Smooth muscle cell of the brain vasculature (primary cell): Measurements from ENCODE around the gene HDAC7.

Source experiments
- DNase-seq: peaks from one replicate; pipeline ENCODE4 v3.0.0-alpha.2; 2012; ENCODE audit warnings: low read depth, low spot score

Gene HDAC7

DNA sequence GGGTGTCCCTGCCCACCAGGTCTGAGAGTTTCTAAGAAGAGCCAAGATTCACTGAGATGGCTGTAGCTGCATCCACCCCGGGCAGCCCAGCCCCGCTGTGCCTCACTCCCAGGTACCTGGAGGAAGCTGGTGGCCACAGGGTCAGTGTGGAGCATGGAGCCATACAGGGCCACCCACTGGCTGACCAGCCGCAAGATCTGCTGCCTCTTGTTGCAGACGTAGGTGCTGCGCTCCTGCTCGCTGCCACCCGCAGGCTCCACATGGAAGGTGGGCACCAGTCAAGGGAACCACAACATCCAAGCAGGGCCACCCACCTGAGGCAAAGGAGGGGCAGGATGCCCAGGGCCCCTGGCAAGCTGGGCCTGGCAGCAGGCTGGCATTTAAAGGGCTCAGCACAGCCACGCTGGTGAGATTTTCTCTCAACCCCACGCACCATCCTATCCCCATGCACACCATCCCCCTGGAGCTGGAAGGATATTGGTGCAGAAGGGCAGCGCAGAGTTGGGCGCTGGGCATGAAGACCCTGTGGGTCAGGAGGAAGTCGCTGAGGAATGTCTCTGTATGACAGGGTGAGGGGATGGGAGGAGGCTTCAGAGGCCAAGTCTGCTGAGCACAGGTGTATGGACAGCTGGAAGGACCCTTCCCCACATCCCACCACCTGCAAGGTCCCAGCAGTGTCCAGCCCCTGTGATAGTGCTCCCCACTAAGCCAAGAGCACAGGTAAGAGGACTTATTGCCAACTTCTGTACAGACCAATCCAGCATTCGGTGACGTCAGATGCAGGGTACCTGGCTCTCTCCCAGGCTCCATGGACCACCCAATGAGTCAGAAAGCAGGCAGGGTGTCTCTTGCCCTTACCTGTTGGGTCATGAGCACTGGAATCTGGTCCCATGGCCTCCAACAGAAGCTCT lies 71.9 kb downstream of the HDAC7 start:
- DNase-seq: no peak

DNA sequence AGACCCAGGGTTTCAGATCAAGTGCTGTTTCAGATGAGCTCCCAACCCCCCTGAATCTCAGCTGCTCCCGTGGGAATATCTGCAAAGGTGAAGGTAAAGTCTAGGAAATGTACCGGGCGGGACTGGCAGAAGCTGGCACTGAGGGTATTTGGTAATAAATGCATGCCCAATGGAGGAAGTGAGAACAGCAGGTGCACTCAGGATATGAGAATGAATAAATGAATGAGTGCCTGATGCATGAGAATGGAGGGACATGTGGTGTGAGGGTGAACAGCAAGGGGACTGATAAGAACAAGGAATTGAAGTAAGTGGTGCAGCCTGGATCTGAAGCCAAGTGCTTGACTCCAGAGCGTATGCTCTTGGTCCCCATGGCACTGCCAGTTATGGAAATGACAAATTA lies 72.6 kb downstream of the HDAC7 start:
- DNase-seq: no peak

- no peak for DNase-seq
Measured at GRCh38 chr12:47746523-47746922, 73.2 kb downstream of the HDAC7 start.

- no peak for DNase-seq
Measured at GRCh38 chr12:47746073-47746472, 73.6 kb downstream of the HDAC7 start.

DNA sequence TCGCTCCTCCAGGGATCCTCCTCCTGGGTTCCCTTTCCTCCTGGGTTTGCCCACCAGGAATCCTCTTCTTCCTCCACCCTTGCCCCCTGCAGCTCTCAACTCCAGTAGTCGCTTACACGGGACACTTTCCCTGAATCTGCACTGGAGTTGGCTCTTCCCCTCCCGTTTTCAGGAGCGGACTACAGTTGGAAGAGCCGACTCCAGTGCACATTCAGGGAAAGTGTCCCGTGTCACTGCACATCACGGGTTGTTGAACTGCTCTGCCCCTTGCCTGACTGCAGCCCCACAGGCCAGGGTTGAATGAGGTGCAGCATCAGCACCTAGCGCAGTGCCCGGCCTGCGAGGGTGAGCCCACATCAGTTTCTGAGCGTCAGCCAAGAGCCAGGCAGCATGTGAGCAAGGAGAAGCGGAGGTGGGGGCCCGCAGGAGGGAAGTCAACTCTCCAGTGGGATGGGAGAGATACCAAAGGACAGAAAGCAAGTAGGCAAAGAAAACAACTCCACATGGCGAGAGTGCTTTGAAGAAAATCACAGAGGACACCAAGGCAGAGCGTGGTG lies 74.1 kb downstream of the HDAC7 start:
- no peak for DNase-seq

DNA sequence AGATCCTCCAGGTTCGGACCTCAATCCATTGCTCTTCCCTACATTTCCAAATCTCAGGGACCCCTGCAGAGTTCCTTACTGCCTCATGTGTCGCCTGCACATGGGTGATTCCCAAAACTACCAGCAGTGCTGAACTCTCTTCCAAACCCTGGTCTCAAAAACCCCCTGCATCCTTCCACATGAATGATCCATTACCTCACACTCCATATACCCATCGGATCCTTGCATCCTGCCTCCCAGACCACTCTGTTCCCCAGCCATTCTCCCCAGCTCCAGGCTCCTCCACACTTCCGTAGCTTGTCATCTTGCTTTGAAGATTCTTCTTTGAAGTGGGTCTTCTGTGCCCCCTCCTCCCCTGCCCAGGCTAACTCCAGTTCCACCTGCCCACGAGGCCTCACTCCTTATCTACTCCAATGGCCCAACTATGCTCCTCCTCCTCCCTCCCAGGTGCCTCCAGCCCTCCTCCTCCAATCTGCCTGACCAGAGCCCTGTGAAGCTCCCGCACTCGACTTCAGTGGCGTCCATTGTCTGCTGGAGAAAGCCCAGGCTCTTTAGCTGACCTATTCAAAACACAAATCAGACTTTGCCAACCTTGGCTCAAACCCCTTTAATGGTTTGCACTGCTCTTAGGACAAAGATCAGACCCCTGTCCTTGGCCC lies 74.8 kb downstream of the HDAC7 start:
- no peak for DNase-seq

DNA sequence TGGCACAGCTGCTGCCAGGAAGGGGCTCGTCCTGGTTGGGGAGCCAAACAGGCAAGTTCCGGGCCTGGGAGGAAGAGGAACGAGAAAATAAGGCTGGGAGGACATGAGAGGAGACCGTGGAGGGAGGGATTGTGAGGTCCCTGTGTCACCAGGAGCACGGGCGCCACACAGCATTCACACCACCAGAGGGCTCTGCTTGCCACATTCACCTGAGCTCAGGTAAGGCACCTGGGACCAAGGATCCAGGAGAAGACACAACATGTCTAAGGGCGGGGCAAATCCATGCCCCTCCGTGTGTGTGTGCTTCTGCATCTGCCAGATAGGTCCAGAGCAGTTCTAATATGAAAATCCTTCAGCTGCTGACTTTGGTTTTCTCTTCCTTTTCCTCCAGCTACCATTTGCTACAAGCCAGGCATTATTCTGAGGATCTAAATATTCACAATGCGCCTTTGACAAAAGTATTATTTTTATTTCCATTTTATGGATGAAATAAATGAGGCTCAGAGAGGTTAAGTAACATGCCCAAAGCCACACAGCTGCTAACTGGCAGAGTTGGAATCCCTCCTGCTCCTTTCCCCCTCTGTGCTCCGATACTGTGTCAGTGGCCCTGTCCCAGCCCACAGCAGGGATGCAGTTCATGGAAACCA lies 75.6 kb downstream of the HDAC7 start:
- DNase-seq: no peak

GRCh38 chr12:47743311-47743860 lies 76.3 kb downstream of the HDAC7 start:
- DNase-seq: no peak

GRCh38 chr12:47742253-47742825 lies 77.4 kb downstream of the HDAC7 start:
- DNase-seq: no peak

DNA sequence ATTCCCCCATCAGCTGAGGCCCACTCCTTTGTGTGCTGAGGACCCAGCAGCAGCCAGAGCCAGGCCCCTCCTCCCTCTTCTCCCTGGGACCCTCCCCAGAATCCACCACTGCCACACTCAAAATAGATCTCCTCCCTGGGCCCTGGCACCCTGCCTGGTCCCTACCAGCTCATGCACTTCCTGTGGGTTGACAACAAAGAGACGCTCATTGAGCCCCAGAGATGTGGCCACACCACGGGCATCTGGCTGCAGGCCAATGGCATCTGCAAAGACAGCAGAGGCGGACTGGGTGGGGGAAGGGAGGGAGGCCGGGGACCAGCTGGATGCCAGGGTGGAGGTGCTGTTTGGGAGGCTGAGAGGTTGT lies 78.4 kb downstream of the HDAC7 start:
- DNase-seq: no peak

DNA sequence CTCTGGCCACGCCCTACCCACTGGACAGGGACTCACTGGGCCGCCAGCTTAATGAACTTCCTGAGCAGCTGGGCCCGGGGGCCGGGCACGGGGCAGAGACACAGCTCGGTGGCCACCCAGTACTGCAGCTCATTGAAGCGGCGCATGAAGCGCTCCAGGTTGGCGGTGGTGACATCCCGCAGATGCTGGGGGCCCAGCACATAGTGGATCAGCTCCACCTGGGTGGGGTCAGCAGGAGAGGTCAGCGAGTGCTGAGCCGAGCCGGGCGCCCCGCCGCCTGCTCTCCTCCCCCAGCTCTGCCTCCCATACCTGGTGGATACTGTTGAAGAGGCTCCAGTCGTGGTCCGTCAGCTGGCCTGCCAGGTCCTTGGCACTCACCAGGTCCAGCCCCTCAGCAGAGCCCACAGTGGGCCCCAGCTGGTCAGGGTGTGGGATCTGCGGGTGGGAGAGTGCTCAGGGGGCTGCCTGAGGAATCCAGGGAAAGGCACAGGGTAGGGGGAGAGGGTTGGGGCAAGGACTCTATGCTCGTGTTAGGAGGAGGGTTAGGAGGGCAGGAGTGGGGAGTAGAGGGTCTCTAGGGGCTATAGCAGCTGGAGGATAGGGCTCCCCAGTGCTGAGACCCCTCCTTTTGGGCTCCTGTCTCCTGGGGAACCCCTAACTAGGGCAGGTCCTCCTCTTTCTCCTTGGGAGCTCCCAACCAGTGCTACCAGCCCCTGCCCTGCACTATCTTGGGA lies 78.9 kb downstream of the HDAC7 start:
- no peak for DNase-seq

DNA sequence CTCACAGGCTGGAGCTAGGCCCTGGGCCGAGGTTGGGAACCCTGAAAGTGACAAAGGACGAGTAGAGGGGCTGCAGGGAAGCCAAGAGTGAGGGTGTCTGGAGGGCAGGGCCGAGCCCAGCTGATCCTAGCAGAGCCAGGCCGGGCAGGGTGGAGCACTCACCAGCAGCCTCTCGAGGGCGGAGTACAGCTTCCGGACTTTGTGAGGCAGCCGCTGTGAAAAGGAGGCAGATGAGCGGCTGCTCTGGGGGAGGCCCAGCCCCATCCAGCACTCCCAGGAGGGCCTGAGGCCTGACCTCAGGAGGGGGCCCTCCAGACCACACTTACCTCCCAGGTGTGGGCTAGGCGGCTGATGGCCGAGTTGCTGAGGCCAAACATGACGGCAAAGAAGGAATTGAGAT lies 79.7 kb downstream of the HDAC7 start:
- no peak for DNase-seq

DNA sequence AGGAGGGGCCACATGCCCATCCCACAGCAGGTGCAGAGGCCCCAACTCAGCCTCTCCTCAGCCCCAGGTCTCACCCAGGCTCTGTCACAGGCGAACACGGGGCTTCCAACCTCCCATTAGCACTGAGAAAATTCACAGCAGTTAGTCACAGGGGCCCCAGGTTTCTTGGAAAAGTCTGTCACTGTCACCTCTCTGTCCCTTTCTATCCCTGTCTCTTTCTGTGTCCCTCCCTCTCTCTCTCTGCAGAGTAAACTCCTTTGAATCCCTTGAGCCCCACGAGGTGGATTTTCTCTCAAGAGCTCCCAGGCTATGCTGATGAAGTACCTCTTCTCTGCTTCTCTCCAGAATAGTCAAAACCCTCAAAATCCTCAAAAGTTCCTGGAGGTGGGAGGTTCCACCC lies 80.4 kb downstream of the HDAC7 start:
- DNase-seq: no peak

- DNase-seq: no peak
Measured at GRCh38 chr12:47737936-47738594, 81.6 kb downstream of the HDAC7 start.

DNA sequence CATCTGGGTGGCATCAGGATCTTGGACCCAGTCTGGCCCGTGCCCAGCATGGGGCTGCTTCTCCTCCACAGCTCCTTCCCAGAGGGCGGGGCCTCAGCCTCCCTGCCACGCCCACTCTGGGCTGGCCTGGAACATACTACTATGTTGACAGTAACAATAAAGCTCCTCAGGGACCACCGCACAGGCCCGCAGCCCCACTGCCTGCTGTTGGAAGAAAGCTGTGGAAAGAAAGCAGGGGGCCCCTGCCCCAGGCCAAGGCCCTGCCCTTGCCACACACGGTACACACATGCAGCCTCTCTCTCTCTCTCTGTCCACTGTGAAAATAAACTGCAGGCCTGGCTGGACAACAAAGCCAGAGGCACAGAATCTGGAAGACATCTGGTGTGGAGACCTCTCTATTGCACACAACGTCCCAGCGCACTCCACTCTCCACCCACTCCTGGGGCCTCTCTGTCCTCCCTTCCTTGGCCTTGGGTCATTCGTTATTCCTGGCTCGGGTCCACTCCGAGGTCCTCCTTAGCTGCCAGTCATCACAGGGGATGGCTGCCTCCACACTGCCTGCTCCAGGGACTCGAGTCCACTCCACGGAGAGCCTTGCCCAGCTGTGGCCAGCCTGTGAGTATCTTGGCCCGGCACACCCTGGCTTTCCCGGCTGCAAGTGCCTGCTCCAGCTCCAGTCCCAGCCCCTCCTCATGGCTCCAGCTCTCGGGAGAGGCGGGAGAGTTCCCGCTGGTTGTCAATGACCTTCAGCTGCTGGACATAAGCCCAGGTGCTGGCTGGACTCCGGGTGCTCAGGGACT lies 82.6 kb downstream of the HDAC7 start:
- DNase-seq: peak; percentile 75

DNA sequence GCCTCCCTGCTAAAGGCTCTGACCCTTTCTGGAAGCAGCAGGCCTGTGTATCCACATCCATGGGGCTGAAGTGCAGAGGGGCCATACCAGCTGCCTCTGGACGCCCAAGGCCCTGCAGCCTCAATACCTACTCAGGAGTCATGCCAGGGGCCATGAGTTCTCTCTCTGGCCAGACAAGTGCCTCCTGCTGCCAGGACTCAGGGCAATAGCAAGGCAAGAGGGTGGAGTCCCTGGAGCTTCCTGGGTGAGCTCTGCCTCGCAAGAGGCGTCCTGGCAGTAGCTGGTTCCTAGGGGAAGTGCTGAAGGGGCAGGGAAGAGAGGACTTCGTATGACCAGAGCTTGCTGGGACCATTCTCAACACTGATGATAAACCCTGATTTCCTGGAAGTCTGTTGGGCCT lies 83.5 kb downstream of the HDAC7 start:
- DNase-seq: no peak

DNA sequence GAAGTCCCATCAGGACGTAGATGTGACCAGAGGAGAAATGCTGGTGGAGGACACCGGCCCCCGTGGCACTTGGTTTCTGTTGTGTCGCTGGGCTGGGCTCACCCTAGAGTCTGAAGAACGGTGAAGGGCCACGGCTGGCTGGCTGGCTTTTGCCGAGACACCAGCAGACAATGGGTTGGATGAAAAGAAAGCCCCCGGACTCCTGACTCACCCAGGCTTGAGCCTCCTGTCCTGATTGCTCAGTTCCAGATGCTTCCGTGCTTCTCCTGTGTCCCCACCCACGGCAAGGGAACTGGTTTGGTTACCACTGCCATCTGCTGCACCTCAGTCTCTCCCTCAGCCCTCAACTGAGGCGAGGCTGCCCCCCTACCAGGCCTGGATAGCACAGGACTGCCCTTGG lies 84.1 kb downstream of the HDAC7 start:
- DNase-seq: no peak

GRCh38 chr12:47734725-47735480 lies 84.8 kb downstream of the HDAC7 start:
- no peak for DNase-seq

DNA sequence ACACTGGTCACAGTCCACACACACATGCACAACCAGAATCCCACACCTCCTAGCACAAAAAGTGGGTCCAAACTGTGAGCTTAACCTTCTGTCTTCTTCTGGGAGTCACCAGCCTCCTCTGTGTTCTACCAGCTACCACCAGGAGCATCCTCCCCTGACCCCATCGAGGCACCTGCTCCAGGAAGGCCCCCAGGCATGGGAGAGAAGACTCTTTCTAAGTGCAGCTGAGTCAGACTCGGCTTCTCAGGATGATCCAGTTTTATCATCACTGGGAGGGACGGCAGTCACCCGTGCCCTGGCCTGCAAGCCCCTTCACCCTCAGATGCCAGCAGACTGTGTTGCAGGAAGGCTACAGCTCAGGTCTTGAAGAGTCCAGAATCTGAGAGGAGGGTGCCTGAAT lies 86.6 kb downstream of the HDAC7 start:
- DNase-seq: no peak
